ENCODE measurements around the gene OPCML.

- TF ChIP-seq POLR2AphosphoS5 (IDR thresholded peaks at IDR 0.05) = no peak
- no peak for TF ChIP-seq CTCF (IDR thresholded peaks at IDR 0.05)
Observed at GRCh38 chr11:133048270-133048669, 484.0 kb downstream of the OPCML start.

Data from prostate gland (tissue), 2 donors.